Activated T-helper 1 cell treated with anti-CD3 and anti-CD28 coated beads, Interleukin-12 subunit alpha, Interleukin-12 subunit beta, Interleukin-2, Interleukin-4 antibody, amounts not matched to agents 30 ng/mL and 10 ng/mL and 1 ng/mL, durations not matched to agents 14 hours and 24 hours and 36 hours (primary cell): ENCODE data around the gene VPS39. TPM values are rescaled to one million over a fixed set of nuclear protein-coding genes. Genes with fewer than 3 reads are reported as not detected.

Source experiments
- DNase-seq: peaks from one replicate; pipeline ENCODE4 v3.0.0; 2021; ENCODE audit warnings: low spot score
- H3K27ac Mint-ChIP-seq: one replicate; pipeline ENCODE4 v1.8.0; 2021; ENCODE audit warnings: mild to moderate bottlenecking, mixed read lengths
- H3K27me3 Mint-ChIP-seq: one replicate; pipeline ENCODE4 v1.8.0; 2022; ENCODE audit warnings: mild to moderate bottlenecking, moderate library complexity, mixed read lengths; ENCODE audit not compliant: insufficient read depth
- H3K36me3 Mint-ChIP-seq: one replicate; pipeline ENCODE4 v1.8.0; 2021; ENCODE audit warnings: low read depth, mixed read lengths
- H3K4me1 Mint-ChIP-seq: one replicate; pipeline ENCODE4 v1.8.0; 2021; ENCODE audit warnings: low read depth, mixed read lengths
- H3K4me3 Mint-ChIP-seq: one replicate; pipeline ENCODE4 v1.8.0; 2021; ENCODE audit warnings: mild to moderate bottlenecking, moderate library complexity, mixed read lengths
- H3K9me3 Mint-ChIP-seq: one replicate; pipeline ENCODE4 v1.8.0; 2021; ENCODE audit warnings: mixed read lengths
- intact Hi-C: fragments of 100-400 bp; cut with micrococcal nuclease; formaldehyde crosslinking; loops from one replicate; pipeline ENCODE4 v1.15.1; 2024
- total RNA-seq: library from RNA; stranded (reverse); gene quantifications from 2 replicates; pipeline ENCODE4 v1.2.3, GENCODE V29; 2022

VPS39 gene
- total RNA-seq, 1 donor from 2014 or later, result 63.8 TPM

DNA sequence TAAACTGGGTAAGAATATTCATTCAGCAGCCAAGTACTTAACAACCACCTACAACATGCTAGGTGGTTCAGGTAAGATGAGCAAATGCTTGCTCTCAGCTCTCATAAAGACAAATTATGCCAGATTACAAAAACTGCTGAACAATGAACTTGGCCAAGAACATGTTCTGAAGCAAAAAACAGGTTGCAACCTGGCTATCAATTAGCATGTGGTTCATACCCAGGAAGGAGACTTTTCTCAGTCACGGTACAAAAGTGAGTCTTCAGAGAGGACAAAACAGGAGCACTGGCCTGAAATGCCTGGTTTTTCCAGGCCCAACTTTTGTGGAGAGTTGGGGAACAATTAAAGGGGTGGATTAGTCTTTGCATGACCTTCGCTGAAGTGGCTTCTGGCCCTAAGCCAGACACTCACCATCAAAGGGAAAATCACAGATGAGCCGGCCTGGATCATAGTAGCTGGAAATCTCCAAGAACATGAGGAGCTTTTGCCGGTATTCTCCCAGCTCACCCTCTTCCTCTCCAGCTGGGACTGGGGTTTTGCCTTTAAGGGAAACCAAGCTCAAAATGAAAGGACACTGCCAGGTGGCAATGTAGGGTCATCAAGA, 44.1 kb downstream of the VPS39 start:
- DNase-seq, result no peak
- Mint-ChIP-seq H3K4me3 (no peak overlapping the region), H3K9me3 (no peaks in the 10 kb centered on the region), H3K27ac (no peak overlapping the region), H3K27me3 (no peaks in the 10 kb centered on the region), H3K4me1 (no peaks in the 10 kb centered on the region), H3K36me3 (peaks cover 59% of the 10 kb centered on the region)
- intact Hi-C loops, result no loop called here

- intact Hi-C loops, result no loop called here
- no peak overlapping the region for H3K27ac Mint-ChIP-seq
- no peak overlapping the region for H3K4me3 Mint-ChIP-seq
- H3K9me3 Mint-ChIP-seq, result no peaks in the 10 kb centered on the region
- no peak for DNase-seq
- no peaks in the 10 kb centered on the region for H3K27me3 Mint-ChIP-seq
- no peaks in the 10 kb centered on the region for H3K4me1 Mint-ChIP-seq
- peaks cover 60% of the 10 kb centered on the region for H3K36me3 Mint-ChIP-seq
These were observed 44.8 kb downstream of the VPS39 start for GRCh38 chr15:42163291-42163690.

- no peak for DNase-seq
- Mint-ChIP-seq H3K36me3 (peaks cover 35% of the 10 kb centered on the region), H3K9me3 (no peaks in the 10 kb centered on the region), H3K4me1 (no peaks in the 10 kb centered on the region), H3K27ac (no peak overlapping the region), H3K4me3 (no peak overlapping the region), H3K27me3 (no peaks in the 10 kb centered on the region)
- intact Hi-C loops, result no loop called here
These were observed 48.0 kb downstream of the VPS39 start for GRCh38 chr15:42160136-42160535.

DNA sequence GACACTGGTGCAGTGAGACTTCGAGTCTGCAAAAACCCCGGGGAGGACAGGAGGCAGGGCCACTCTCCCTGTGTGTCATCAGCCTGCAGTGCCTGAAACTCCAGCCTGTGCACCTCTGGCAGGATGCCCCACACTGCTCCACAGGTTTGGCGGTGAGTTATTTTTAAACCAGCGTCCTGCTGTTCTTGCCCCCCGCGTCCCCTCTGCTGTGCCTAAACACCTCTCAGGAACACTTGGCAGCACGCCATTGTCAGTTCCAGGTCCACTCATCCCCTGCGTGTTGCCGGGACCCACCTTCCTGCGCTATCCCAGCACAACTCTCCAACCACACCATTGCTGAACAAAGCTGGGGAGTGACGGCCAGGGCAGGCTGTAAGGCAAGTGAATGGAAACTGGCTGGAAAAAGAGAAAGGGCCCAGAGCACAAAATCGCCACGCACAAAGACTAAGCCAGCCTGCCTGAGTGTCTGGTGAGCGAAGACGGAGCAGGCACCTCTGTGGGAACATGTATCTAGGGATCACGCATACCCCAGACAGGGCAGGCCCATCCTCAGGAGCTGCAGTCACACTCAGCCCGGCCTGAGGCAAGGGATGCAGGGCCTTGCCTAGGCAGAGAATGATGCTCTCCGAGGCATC, 48.6 kb downstream of the VPS39 start:
- peaks cover 30% of the 10 kb centered on the region for H3K36me3 Mint-ChIP-seq
- no peak for DNase-seq
- H3K4me3 Mint-ChIP-seq, result no peak overlapping the region
- no peaks in the 10 kb centered on the region for H3K27me3 Mint-ChIP-seq
- no peaks in the 10 kb centered on the region for H3K9me3 Mint-ChIP-seq
- no peaks in the 10 kb centered on the region for H3K4me1 Mint-ChIP-seq
- intact Hi-C loops, result no loop called here
- no peak overlapping the region for H3K27ac Mint-ChIP-seq

GRCh38 chr15:42158941-42159340, 49.2 kb downstream of the VPS39 start:
- Mint-ChIP-seq H3K4me1 (no peaks in the 10 kb centered on the region), H3K4me3 (no peak overlapping the region), H3K9me3 (no peaks in the 10 kb centered on the region), H3K27ac (no peak overlapping the region), H3K36me3 (peaks cover 25% of the 10 kb centered on the region), H3K27me3 (no peaks in the 10 kb centered on the region)
- intact Hi-C loops, result no loop called here
- no peak for DNase-seq

DNA sequence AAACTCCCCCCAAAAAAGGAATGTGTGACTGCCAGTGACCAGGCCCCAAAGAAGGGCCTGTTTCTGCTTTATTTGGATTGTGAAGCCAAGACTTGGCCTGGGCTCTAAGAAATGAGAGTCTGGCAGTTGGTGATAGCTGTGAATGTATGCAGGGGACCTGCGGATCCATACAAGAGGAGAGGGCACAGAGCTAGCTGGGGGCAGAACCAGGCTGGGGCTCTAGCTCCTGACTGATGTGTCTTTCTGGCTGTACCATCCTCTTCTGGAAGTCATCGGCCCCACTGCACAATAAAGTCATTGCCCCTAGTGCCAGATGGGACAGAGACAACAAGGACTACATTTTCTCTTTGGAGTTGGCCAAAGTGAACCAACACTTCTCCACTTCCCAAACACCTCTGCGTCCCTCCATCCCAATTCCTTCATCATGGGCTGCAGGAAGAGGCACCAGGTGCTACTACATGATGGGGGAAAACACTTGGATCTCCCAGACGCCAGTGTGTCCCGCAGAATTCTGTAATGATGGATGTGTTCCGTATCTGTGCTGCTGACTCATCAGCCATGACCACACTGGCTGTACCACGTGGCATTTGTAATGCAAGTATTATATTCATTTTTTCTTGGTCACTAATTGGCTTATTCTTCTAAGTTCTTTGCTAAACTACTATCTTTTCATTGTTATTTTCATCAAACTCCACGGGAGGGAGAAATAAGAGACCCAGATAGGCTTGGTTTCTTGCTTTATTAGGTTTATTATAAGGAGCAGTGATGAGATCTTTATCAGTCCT, 49.9 kb downstream of the VPS39 start:
- intact Hi-C loops, result no loop called here
- DNase-seq, result no peak
- Mint-ChIP-seq H3K4me3 (no peak overlapping the region), H3K36me3 (peaks cover 19% of the 10 kb centered on the region), H3K27ac (no peak overlapping the region), H3K27me3 (no peaks in the 10 kb centered on the region), H3K4me1 (no peaks in the 10 kb centered on the region), H3K9me3 (no peaks in the 10 kb centered on the region)

- no peaks in the 10 kb centered on the region for H3K4me1 Mint-ChIP-seq
- intact Hi-C loops, result no loop called here
- no peak overlapping the region for H3K27ac Mint-ChIP-seq
- DNase-seq, result no peak
- peaks cover 13% of the 10 kb centered on the region for H3K36me3 Mint-ChIP-seq
- no peak overlapping the region for H3K4me3 Mint-ChIP-seq
- no peaks in the 10 kb centered on the region for H3K27me3 Mint-ChIP-seq
- H3K9me3 Mint-ChIP-seq, result no peaks in the 10 kb centered on the region
These were observed 50.7 kb downstream of the VPS39 start for GRCh38 chr15:42157381-42157780.

- Mint-ChIP-seq H3K27ac (no peak within 1 kb of the TSS), H3K36me3 (peaks cover 6% of the 10 kb centered on the region), H3K4me1 (no peaks in the 10 kb centered on the region), H3K27me3 (no peaks in the 10 kb centered on the region), H3K4me3 (no peak within 1 kb of the TSS), H3K9me3 (no peaks in the 10 kb centered on the region)
- intact Hi-C loops, result no loop called here
- DNase-seq, result no peak
These were observed 51.7 kb downstream of the VPS39 start, which contains the start of gene PLA2G4F for GRCh38 chr15:42156243-42156922. PLA2G4F (minus strand) TSS chr15:42156636; CDS start chr15:42156549, 87 bp downstream.

GRCh38 chr15:42155546-42156242, 52.4 kb downstream of the VPS39 start:
- no peak for DNase-seq
- intact Hi-C loops, result no loop called here
- Mint-ChIP-seq H3K36me3 (peaks cover 6% of the 10 kb centered on the region), H3K4me1 (no peaks in the 10 kb centered on the region), H3K27ac (no peak overlapping the region), H3K27me3 (no peaks in the 10 kb centered on the region), H3K9me3 (no peaks in the 10 kb centered on the region), H3K4me3 (no peak overlapping the region)

DNA sequence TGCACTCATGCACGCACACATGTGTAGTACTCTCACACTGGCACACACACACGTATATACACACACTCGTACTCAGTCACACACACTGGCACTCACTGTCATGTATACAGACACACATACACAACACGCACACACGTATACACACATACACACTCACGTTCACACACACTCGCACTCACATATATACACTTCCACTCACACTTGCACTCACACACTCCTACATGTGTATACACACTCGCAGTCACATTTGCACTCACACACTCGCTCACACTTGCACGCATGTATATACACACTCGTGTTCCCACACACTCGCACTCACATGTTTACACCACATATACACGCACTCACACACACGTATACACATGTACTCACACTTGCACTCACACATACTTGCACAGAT, 53.1 kb downstream of the VPS39 start:
- intact Hi-C loops, result no loop called here
- Mint-ChIP-seq H3K36me3 (peaks cover 5% of the 10 kb centered on the region), H3K27ac (no peak overlapping the region), H3K4me3 (no peak overlapping the region), H3K27me3 (no peaks in the 10 kb centered on the region), H3K9me3 (no peaks in the 10 kb centered on the region), H3K4me1 (no peaks in the 10 kb centered on the region)
- no peak for DNase-seq

GRCh38 chr15:42154212-42154941, 53.7 kb downstream of the VPS39 start:
- Mint-ChIP-seq H3K36me3 (peaks cover 2% of the 10 kb centered on the region), H3K27ac (no peak overlapping the region), H3K9me3 (no peaks in the 10 kb centered on the region), H3K4me3 (no peak overlapping the region), H3K27me3 (no peaks in the 10 kb centered on the region), H3K4me1 (no peaks in the 10 kb centered on the region)
- intact Hi-C loops, result no loop called here
- no peak for DNase-seq

- H3K4me3 Mint-ChIP-seq, result no peak overlapping the region
- no peaks in the 10 kb centered on the region for H3K27me3 Mint-ChIP-seq
- no peak overlapping the region for H3K27ac Mint-ChIP-seq
- no peaks in the 10 kb centered on the region for H3K4me1 Mint-ChIP-seq
- intact Hi-C loops, result no loop called here
- no peaks in the 10 kb centered on the region for H3K9me3 Mint-ChIP-seq
- DNase-seq, result no peak
- H3K36me3 Mint-ChIP-seq, result peaks cover 2% of the 10 kb centered on the region
These were observed 54.3 kb downstream of the VPS39 start for GRCh38 chr15:42153874-42154211.
